ENCODE measurements around the gene NCOA5. TPM values are rescaled to one million over a fixed set of nuclear protein-coding genes. Genes with fewer than 3 reads are reported as not detected.

NCOA5 gene
- total and polyA plus RNA-seq, 9 of the 15 experiments (the other 6 are each of a cell fraction or from before 2014, with no cell fraction given) = 3.9 to 22.8 (median 13.8) TPM

DNA sequence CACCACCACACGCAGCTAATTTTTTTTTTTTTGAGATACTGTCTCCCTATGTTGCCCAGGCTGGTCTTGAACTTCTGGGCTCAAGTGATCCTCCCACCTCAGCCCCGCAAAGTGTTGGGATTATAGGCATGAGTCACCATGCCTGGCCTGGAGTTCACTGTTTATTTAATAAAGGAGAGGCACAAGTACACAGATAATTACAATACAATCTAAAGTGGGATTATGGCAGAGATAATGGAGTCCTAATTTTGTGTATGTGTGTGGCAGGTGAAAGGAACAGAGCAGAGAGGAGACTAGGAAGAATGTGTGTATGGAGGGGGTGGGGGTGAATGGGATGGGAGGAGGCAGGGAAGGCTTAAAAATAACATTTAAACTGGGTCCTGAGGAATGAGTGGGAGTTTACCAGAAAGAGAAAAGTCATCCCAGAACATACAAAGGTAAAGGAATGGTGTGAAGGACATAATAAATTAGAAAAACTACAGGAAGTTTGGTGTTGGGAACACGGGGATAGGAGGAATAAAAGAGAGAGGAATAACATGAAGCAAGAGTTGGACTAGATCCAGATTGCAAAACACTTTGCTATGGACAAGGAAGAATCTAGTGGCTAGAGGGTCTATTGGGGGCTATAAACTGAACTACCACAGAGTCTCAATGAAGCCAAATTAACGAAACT, 4.4 kb downstream of the NCOA5 start (continued):
- TF ChIP-seq, protein P1, sequence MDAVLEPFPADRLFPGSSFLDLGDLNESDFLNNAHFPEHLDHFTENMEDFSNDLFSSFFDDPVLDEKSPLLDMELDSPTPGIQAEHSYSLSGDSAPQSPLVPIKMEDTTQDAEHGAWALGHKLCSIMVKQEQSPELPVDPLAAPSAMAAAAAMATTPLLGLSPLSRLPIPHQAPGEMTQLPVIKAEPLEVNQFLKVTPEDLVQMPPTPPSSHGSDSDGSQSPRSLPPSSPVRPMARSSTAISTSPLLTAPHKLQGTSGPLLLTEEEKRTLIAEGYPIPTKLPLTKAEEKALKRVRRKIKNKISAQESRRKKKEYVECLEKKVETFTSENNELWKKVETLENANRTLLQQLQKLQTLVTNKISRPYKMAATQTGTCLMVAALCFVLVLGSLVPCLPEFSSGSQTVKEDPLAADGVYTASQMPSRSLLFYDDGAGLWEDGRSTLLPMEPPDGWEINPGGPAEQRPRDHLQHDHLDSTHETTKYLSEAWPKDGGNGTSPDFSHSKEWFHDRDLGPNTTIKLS (IDR thresholded peaks at IDR 0.05; ENCODE audit: borderline replicate concordance, low read depth) = no peak
- TF ChIP-seq DACH1 (IDR thresholded peaks at IDR 0.05; ENCODE audit: partially characterized antibody) (peak; percentile 56), ARID1B (IDR thresholded peaks at IDR 0.05) (peak; percentile 75), CEBPB (tag; IDR thresholded peaks at IDR 0.05) (peak; percentile 61), ZNF23 (CRISPR knock-in tag; IDR thresholded peaks at IDR 0.05) (no peak), ZNF274 (IDR thresholded peaks at IDR 0.05; ENCODE audit: borderline replicate concordance, low read depth, low read length) (no peak), JUN (IDR thresholded peaks at IDR 0.05; ENCODE audit: borderline replicate concordance, low read depth, low read length) (0 out of 2 replicates have a peak, but pooled peaks have one; percentile 16), JUN (CRISPR knock-in tag; IDR thresholded peaks at IDR 0.05; ENCODE audit: borderline replicate concordance) (no peak), BRD9 (IDR thresholded peaks at IDR 0.05; ENCODE audit: low read depth, partially characterized antibody) (no peak), NFIC (IDR thresholded peaks at IDR 0.05) (peak; percentile 59), DPF2 (IDR thresholded peaks at IDR 0.05) (peak; percentile 83), TBL1XR1 (IDR thresholded peaks at IDR 0.05; ENCODE audit: low read length in 2 of 2) (no peak), NRF1 (conservative IDR thresholded peaks at IDR 0.05 in 1 of 2, IDR thresholded peaks at IDR 0.05 in 1 of 2) (peak in 1 of 2 experiments; percentile 48; a peak in 1 of 4 replicates), EGR1 (conservative IDR thresholded peaks at IDR 0.05) (peak; percentile 42)
- TF ChIP-seq, protein P2, sequence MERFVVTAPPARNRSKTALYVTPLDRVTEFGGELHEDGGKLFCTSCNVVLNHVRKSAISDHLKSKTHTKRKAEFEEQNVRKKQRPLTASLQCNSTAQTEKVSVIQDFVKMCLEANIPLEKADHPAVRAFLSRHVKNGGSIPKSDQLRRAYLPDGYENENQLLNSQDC (CRISPR knock-in tag; IDR thresholded peaks at IDR 0.05) = no peak
